ENCODE measurements around the gene MGMT. TPM values are rescaled to one million over a fixed set of nuclear protein-coding genes. Genes with fewer than 3 reads are reported as not detected.

The MGMT gene
- total and polyA plus RNA-seq, 4 donors: 9.9 to 39.6 (median 23.2) TPM

- Histone ChIP-seq H3K4me3 (no peak overlapping the region), H3K4me1 (ENCODE audit: control insufficient read depth in 5 of 5, insufficient read depth in 5 of 5, low read length in 5 of 5) (peaks cover 0 to 10% (median 0%) of the 10 kb centered on the region in 5 donors), H3K27ac (ENCODE audit: low read depth in 1 of 2, low read length in 1 of 2) (no peak overlapping the region), H3K36me3 (ENCODE audit: control insufficient read depth in 4 of 4, insufficient read depth in 4 of 4, low read length in 4 of 4) (no peaks in the 10 kb centered on the region), H3K27me3 (ENCODE audit: control insufficient read depth in 3 of 3, insufficient read depth in 3 of 3, low read length in 2 of 3) (no peaks in the 10 kb centered on the region), H3K9me3 (ENCODE audit: control insufficient read depth in 4 of 4, insufficient read depth in 3 of 4, low read length in 3 of 4) (no peaks in the 10 kb centered on the region), H3K9ac (ENCODE audit: insufficient read depth in 1 of 2, low read length in 2 of 2) (no peak overlapping the region)
- no peak for DNase-seq
- no peak for ATAC-seq (ENCODE audit: insufficient read depth, low FRiP score)
- no peak for TF ChIP-seq CTCF (IDR thresholded peaks at IDR 0.05; ENCODE audit: control extremely low read depth, extremely low read depth)
- WGBS, 2 donors: 80 to 83% methylated on average over 8 of the region's 8 CpGs
These were observed 223.4 kb downstream of the MGMT start for GRCh38 chr10:129690248-129691070.

- no peak for ATAC-seq (ENCODE audit: insufficient read depth, low FRiP score)
- H3K27ac ChIP-seq (ENCODE audit: low read depth in 1 of 2, low read length in 1 of 2): no peak overlapping the region
- no peak for DNase-seq
- H3K27me3 ChIP-seq (ENCODE audit: control insufficient read depth in 3 of 3, insufficient read depth in 3 of 3, low read length in 2 of 3): no peaks in the 10 kb centered on the region
- H3K36me3 ChIP-seq (ENCODE audit: control insufficient read depth in 4 of 4, insufficient read depth in 4 of 4, low read length in 4 of 4): no peaks in the 10 kb centered on the region
- H3K4me1 ChIP-seq (ENCODE audit: control insufficient read depth in 5 of 5, insufficient read depth in 5 of 5, low read length in 5 of 5): peaks cover 0 to 19% (median 0%) of the 10 kb centered on the region in 5 donors
- peaks cover 0 to 2% (median 0%) of the 10 kb centered on the region in 4 donors for H3K9me3 ChIP-seq (ENCODE audit: control insufficient read depth in 4 of 4, insufficient read depth in 3 of 4, low read length in 3 of 4)
- TF ChIP-seq CTCF (IDR thresholded peaks at IDR 0.05; ENCODE audit: control extremely low read depth, extremely low read depth): no peak
- H3K4me3 ChIP-seq: no peak overlapping the region
- no peak overlapping the region for H3K9ac ChIP-seq (ENCODE audit: insufficient read depth in 1 of 2, low read length in 2 of 2)
- 94% methylated on average over 8 of the region's 8 CpGs for WGBS, 2 donors
These were observed 225.7 kb downstream of the MGMT start for GRCh38 chr10:129692695-129693094.

- 97 to 98% methylated on average over 11 of the region's 11 CpGs for WGBS, 2 donors
- H3K36me3 ChIP-seq (ENCODE audit: control insufficient read depth in 4 of 4, insufficient read depth in 4 of 4, low read length in 4 of 4): no peaks in the 10 kb centered on the region
- no peak for ATAC-seq (ENCODE audit: insufficient read depth, low FRiP score)
These were observed 226.3 kb downstream of the MGMT start for GRCh38 chr10:129693382-129693781.

More at GRCh38 chr10:129693382-129693781, 226.3 kb downstream of the MGMT start:
- H3K27ac ChIP-seq (ENCODE audit: low read depth in 1 of 2, low read length in 1 of 2): no peak overlapping the region
- H3K4me1 ChIP-seq (ENCODE audit: control insufficient read depth in 5 of 5, insufficient read depth in 5 of 5, low read length in 5 of 5): peaks cover 0 to 19% (median 0%) of the 10 kb centered on the region in 5 donors
- no peaks in the 10 kb centered on the region for H3K27me3 ChIP-seq (ENCODE audit: control insufficient read depth in 3 of 3, insufficient read depth in 3 of 3, low read length in 2 of 3)
- H3K9ac ChIP-seq (ENCODE audit: insufficient read depth in 1 of 2, low read length in 2 of 2): no peak overlapping the region
- H3K4me3 ChIP-seq: no peak overlapping the region
- peaks cover 0 to 2% (median 0%) of the 10 kb centered on the region in 4 donors for H3K9me3 ChIP-seq (ENCODE audit: control insufficient read depth in 4 of 4, insufficient read depth in 3 of 4, low read length in 3 of 4)
- no peak for TF ChIP-seq CTCF (IDR thresholded peaks at IDR 0.05; ENCODE audit: control extremely low read depth, extremely low read depth)
- DNase-seq: no peak
